Vagina (tissue), 2 donors: ENCODE results near the gene INPP5B. TPM values are rescaled to one million over a fixed set of nuclear protein-coding genes. Genes with fewer than 3 reads are reported as not detected.

Experiments
- DNase-seq, 2 donors: peaks; one replicate each; pipeline ENCODE4 v3.0.0-alpha.2; 2017; ENCODE audit errors: extremely low spot score in 2 of 2
- H3K27ac ChIP-seq: fragments of 200-600 bp; sonication (generic); one replicate; pipeline ENCODE4 v1.5.1; 2019
- H3K27me3 ChIP-seq: fragments of 200-600 bp; sonication (generic); one replicate; pipeline ENCODE4 v1.5.1; 2019
- H3K36me3 ChIP-seq, 2 donors: fragments of 200-600 bp; sonication (generic); one replicate each; pipeline ENCODE4 v1.5.1; 2017 to 2019
- H3K4me1 ChIP-seq: fragments of 200-600 bp; sonication (generic); one replicate; pipeline ENCODE4 v1.5.1; 2019
- H3K4me3 ChIP-seq, 2 donors: fragments of 200-600 bp; sonication (generic); 1 replicate in 1 of 2; 2 replicates in 1 of 2; pipeline ENCODE4 v1.5.1; 2016 to 2019
- H3K9me3 ChIP-seq: fragments of 200-600 bp; sonication (generic); one replicate; pipeline ENCODE4 v1.5.1; 2019
- POLR2A ChIP-seq, 2 donors: fragments of 450-650 bp; IDR thresholded peaks; one replicate each; pipeline ENCODE4 v1.6.1; 2017; ENCODE audit warnings: antibody characterized with exemption in 2 of 2, mild to moderate bottlenecking in 2 of 2, moderate library complexity in 2 of 2
- POLR2AphosphoS5 ChIP-seq, 2 donors: sonication (generic); formaldehyde crosslinking; IDR thresholded peaks; one replicate each; pipeline ENCODE4 v1.9.0; 2017; ENCODE audit warnings: antibody characterized with exemption in 2 of 2, mild to moderate bottlenecking in 2 of 2, low read depth in 1 of 2; ENCODE audit not compliant: insufficient read depth in 1 of 2
- intact Hi-C: fragments of 100-400 bp; cut with DNase I; formaldehyde crosslinking; loops from one replicate; pipeline ENCODE4 v1.15.1; 2023
- total RNA-seq: library from RNA; depleted of rRNA; stranded (reverse); fragments of >200 nt; gene quantifications from one replicate; pipeline ENCODE4 v1.2.3, GENCODE V29; 2016
- TF ChIP-seq, protein P1 (sequence below), 3 experiments: fragments of 450-650 bp in 2 of 3; fragments of 200-600 bp in 1 of 3; sonication (generic) in 1 of 3; IDR thresholded peaks; one replicate each; pipeline ENCODE4 v1.5.1; 2017 to 2019; ENCODE audit warnings: antibody characterized with exemption in 3 of 3, mild to moderate bottlenecking in 2 of 3, moderate library complexity in 2 of 3

INPP5B gene
- total RNA-seq, 1 donor from 2014 or later = 31.2 TPM

DNA sequence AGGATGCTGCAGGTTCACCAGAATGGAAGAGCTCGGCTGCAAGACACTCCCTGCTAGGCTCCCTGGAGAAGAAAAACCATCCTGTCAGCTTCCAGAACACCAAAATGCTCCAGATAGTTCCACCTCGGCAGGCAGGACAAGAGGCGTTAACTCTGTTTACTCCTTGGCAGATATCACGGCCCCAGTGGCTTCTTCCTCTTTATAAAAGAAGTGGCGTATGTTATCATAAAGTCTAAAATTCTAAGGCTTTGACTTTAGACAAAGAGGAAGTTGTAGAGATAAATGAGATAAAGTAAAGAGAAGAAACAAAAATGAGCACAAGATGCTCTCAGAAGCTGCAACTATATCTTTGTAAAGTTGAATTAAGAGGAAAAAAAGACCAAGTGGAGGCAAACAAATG is 63.2 kb downstream of the INPP5B start:
- Histone ChIP-seq H3K36me3 (peaks cover 0 to 90% of the 10 kb centered on the region in 2 donors), H3K27ac (no peak overlapping the region), H3K4me1 (no peaks in the 10 kb centered on the region), H3K27me3 (no peaks in the 10 kb centered on the region), H3K4me3 (no peak overlapping the region), H3K9me3 (no peaks in the 10 kb centered on the region)
- intact Hi-C loops = no loop called here
- TF ChIP-seq, protein P1, sequence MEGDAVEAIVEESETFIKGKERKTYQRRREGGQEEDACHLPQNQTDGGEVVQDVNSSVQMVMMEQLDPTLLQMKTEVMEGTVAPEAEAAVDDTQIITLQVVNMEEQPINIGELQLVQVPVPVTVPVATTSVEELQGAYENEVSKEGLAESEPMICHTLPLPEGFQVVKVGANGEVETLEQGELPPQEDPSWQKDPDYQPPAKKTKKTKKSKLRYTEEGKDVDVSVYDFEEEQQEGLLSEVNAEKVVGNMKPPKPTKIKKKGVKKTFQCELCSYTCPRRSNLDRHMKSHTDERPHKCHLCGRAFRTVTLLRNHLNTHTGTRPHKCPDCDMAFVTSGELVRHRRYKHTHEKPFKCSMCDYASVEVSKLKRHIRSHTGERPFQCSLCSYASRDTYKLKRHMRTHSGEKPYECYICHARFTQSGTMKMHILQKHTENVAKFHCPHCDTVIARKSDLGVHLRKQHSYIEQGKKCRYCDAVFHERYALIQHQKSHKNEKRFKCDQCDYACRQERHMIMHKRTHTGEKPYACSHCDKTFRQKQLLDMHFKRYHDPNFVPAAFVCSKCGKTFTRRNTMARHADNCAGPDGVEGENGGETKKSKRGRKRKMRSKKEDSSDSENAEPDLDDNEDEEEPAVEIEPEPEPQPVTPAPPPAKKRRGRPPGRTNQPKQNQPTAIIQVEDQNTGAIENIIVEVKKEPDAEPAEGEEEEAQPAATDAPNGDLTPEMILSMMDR (IDR thresholded peaks at IDR 0.05) = no peak
- no peak for TF ChIP-seq POLR2AphosphoS5 (IDR thresholded peaks at IDR 0.05; ENCODE audit: insufficient read depth in 1 of 2, low read depth in 1 of 2)
- TF ChIP-seq POLR2A (IDR thresholded peaks at IDR 0.05) = no peak
- no peak for DNase-seq

- H3K27me3 ChIP-seq = no peaks in the 10 kb centered on the region
- no peaks in the 10 kb centered on the region for H3K9me3 ChIP-seq
- DNase-seq = no peak
- intact Hi-C loops = no loop called here
- no peak overlapping the region for H3K4me3 ChIP-seq
- H3K4me1 ChIP-seq = no peaks in the 10 kb centered on the region
- TF ChIP-seq, protein P1 (IDR thresholded peaks at IDR 0.05) = no peak
- no peak overlapping the region for H3K27ac ChIP-seq
- H3K36me3 ChIP-seq = peaks cover 3 to 72% of the 10 kb centered on the region in 2 donors
Observed at GRCh38 chr1:37879865-37880264, 67.0 kb downstream of the INPP5B start.

DNA sequence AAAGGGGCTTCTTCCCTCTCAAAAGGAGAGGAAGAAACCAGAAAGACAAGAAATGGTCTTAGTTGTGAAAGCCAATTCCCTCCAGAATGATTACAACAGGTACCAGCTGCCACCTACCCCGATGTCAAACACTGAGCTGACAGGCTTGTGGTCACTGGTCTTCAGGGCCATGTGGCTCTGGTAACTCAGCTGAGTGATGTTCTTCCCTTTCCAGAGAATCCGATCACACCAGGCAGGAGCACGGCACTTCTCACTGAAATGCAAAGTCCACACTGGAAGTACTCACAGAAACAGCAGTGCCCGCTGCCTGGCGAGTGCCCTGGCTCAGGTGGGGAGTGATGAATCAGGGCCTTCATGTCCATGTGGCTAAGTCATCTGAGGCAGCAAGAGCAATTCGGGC is 68.8 kb downstream of the INPP5B start:
- Histone ChIP-seq H3K4me1 (no peaks in the 10 kb centered on the region), H3K9me3 (no peaks in the 10 kb centered on the region), H3K4me3 (no peak overlapping the region), H3K36me3 (peaks cover 3 to 75% of the 10 kb centered on the region in 2 donors), H3K27me3 (no peaks in the 10 kb centered on the region), H3K27ac (no peak overlapping the region)
- intact Hi-C loops = no loop called here
- no peak for DNase-seq
- TF ChIP-seq POLR2AphosphoS5 (IDR thresholded peaks at IDR 0.05; ENCODE audit: insufficient read depth in 1 of 2, low read depth in 1 of 2) = no peak
- no peak for TF ChIP-seq POLR2A (IDR thresholded peaks at IDR 0.05)
- TF ChIP-seq, protein P1 (IDR thresholded peaks at IDR 0.05) = no peak

GRCh38 chr1:37875833-37876232 is 71.0 kb downstream of the INPP5B start:
- intact Hi-C loops = no loop called here
- Histone ChIP-seq H3K36me3 (peaks cover 3 to 69% of the 10 kb centered on the region in 2 donors), H3K4me3 (no peak overlapping the region), H3K4me1 (no peaks in the 10 kb centered on the region), H3K27me3 (no peaks in the 10 kb centered on the region), H3K27ac (no peak overlapping the region), H3K9me3 (no peaks in the 10 kb centered on the region)
- no peak for DNase-seq
- TF ChIP-seq, protein P1 (IDR thresholded peaks at IDR 0.05) = no peak
- TF ChIP-seq POLR2A (IDR thresholded peaks at IDR 0.05) (no peak), POLR2AphosphoS5 (IDR thresholded peaks at IDR 0.05; ENCODE audit: insufficient read depth in 1 of 2, low read depth in 1 of 2) (no peak)

- no peak overlapping the region for H3K4me3 ChIP-seq
- intact Hi-C loops = no loop called here
- H3K4me1 ChIP-seq = no peaks in the 10 kb centered on the region
- no peaks in the 10 kb centered on the region for H3K27me3 ChIP-seq
- no peak for DNase-seq
- H3K36me3 ChIP-seq = peaks cover 3 to 54% of the 10 kb centered on the region in 2 donors
- no peak for TF ChIP-seq POLR2A (IDR thresholded peaks at IDR 0.05)
- peak in 1 of 2 donors; percentile 30 for TF ChIP-seq POLR2AphosphoS5 (IDR thresholded peaks at IDR 0.05; ENCODE audit: insufficient read depth in 1 of 2, low read depth in 1 of 2)
- no peaks in the 10 kb centered on the region for H3K9me3 ChIP-seq
- no peak overlapping the region for H3K27ac ChIP-seq
Observed at GRCh38 chr1:37872692-37873091, 74.2 kb downstream of the INPP5B start.
